ENCODE results near the gene LETM1. TPM values are rescaled to one million over a fixed set of nuclear protein-coding genes. Genes with fewer than 3 reads are reported as not detected.
A peak's percentile ranks its signal among the peaks of the same experiment; 100 is the strongest.

LETM1 gene
- total and polyA plus RNA-seq, 2 of the 13 experiments (the other 11 are each of a cell fraction or from before 2014, with no cell fraction given): 9.7 to 41.6 TPM

DNA sequence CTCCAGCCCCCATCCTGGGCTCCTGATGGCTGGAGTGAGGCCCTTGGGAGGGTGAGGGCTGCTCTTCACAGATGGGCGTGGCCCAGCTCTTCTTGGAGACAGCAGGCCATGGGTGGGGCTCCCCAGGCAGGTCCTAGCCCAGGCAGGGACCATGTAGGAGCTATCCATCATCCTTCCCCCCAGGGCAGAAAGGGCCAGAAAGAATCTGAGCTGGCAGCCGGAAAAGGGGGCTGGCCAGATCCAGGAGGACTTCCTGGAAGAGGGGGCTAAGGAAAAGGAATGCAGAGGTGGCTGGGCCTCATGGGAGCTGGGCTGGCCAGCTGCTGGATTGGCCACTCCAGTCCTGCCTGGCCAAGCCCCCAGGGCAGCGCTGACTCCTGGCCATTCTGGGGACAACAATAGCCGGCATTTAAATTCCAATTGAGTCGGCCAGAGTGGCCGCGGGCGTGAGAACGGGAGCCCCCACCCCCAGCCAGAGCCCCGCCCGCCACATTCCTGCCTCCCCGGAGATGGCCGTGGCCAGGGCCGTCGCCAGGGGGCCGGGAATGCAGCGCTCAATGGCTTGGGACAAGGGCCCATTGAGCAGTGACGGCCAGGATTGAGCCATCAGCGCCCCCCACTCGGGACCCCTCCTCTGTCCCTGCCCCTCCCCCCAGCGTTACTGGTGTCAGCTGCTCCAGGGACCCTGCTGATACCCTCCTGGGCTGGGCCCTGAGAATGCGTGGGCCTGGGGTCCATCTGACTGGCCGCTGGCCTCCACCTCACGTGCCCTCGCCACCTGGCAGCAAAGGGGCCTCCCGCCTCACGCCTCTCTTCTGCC, 77.9 kb downstream of the LETM1 start (continued):
- TF ChIP-seq ZNF678 (CRISPR knock-in tag; IDR thresholded peaks at IDR 0.05): 0 out of 2 replicates have a peak, but pooled peaks have one; percentile 36
- TF ChIP-seq ZNF720 (CRISPR knock-in tag; IDR thresholded peaks at IDR 0.05): no peak
- TF ChIP-seq ZNF841 (CRISPR knock-in tag; IDR thresholded peaks at IDR 0.05; ENCODE audit: borderline replicate concordance): no peak
- no peak for TF ChIP-seq CEBPB (IDR thresholded peaks at IDR 0.05; ENCODE audit: borderline replicate concordance, low read depth, low read length)
- TF ChIP-seq, protein P1, sequence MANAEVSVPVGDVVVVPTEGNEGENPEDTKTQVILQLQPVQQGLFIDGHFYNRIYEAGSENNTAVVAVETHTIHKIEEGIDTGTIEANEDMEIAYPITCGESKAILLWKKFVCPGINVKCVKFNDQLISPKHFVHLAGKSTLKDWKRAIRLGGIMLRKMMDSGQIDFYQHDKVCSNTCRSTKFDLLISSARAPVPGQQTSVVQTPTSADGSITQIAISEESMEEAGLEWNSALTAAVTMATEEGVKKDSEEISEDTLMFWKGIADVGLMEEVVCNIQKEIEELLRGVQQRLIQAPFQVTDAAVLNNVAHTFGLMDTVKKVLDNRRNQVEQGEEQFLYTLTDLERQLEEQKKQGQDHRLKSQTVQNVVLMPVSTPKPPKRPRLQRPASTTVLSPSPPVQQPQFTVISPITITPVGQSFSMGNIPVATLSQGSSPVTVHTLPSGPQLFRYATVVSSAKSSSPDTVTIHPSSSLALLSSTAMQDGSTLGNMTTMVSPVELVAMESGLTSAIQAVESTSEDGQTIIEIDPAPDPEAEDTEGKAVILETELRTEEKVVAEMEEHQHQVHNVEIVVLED (CRISPR knock-in tag; IDR thresholded peaks at IDR 0.05; ENCODE audit: borderline replicate concordance): no peak
- TF ChIP-seq TOE1 (CRISPR knock-in tag; IDR thresholded peaks at IDR 0.05): no peak
- no peak for TF ChIP-seq SMC3 (IDR thresholded peaks at IDR 0.05; ENCODE audit: low read length)
- no peak for TF ChIP-seq SRSF4 (IDR thresholded peaks at IDR 0.05; ENCODE audit: low read depth, low read length, poor library complexity, severe bottlenecking)
- TF ChIP-seq ZNF891 (CRISPR knock-in tag; IDR thresholded peaks at IDR 0.05): no peak
- TF ChIP-seq, protein P2, sequence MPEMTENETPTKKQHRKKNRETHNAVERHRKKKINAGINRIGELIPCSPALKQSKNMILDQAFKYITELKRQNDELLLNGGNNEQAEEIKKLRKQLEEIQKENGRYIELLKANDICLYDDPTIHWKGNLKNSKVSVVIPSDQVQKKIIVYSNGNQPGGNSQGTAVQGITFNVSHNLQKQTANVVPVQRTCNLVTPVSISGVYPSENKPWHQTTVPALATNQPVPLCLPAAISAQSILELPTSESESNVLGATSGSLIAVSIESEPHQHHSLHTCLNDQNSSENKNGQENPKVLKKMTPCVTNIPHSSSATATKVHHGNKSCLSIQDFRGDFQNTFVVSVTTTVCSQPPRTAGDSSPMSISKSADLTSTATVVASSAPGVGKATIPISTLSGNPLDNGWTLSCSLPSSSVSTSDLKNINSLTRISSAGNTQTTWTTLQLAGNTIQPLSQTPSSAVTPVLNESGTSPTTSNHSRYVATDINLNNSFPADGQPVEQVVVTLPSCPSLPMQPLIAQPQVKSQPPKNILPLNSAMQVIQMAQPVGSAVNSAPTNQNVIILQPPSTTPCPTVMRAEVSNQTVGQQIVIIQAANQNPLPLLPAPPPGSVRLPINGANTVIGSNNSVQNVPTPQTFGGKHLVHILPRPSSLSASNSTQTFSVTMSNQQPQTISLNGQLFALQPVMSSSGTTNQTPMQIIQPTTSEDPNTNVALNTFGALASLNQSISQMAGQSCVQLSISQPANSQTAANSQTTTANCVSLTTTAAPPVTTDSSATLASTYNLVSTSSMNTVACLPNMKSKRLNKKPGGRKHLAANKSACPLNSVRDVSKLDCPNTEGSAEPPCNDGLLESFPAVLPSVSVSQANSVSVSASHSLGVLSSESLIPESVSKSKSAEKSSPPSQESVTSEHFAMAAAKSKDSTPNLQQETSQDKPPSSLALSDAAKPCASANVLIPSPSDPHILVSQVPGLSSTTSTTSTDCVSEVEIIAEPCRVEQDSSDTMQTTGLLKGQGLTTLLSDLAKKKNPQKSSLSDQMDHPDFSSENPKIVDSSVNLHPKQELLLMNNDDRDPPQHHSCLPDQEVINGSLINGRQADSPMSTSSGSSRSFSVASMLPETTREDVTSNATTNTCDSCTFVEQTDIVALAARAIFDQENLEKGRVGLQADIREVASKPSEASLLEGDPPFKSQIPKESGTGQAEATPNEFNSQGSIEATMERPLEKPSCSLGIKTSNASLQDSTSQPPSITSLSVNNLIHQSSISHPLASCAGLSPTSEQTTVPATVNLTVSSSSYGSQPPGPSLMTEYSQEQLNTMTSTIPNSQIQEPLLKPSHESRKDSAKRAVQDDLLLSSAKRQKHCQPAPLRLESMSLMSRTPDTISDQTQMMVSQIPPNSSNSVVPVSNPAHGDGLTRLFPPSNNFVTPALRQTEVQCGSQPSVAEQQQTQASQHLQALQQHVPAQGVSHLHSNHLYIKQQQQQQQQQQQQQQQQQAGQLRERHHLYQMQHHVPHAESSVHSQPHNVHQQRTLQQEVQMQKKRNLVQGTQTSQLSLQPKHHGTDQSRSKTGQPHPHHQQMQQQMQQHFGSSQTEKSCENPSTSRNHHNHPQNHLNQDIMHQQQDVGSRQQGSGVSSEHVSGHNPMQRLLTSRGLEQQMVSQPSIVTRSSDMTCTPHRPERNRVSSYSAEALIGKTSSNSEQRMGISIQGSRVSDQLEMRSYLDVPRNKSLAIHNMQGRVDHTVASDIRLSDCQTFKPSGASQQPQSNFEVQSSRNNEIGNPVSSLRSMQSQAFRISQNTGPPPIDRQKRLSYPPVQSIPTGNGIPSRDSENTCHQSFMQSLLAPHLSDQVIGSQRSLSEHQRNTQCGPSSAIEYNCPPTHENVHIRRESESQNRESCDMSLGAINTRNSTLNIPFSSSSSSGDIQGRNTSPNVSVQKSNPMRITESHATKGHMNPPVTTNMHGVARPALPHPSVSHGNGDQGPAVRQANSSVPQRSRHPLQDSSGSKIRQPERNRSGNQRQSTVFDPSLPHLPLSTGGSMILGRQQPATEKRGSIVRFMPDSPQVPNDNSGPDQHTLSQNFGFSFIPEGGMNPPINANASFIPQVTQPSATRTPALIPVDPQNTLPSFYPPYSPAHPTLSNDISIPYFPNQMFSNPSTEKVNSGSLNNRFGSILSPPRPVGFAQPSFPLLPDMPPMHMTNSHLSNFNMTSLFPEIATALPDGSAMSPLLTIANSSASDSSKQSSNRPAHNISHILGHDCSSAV (CRISPR knock-in tag; IDR thresholded peaks at IDR 0.05; ENCODE audit: borderline replicate concordance): no peak
- TF ChIP-seq ZNF24 (IDR thresholded peaks at IDR 0.05): no peak
- no peak; the same call in 1 of the 2 replicates for TF ChIP-seq XBP1 (CRISPR knock-in tag; IDR thresholded peaks at IDR 0.05)
- no peak for TF ChIP-seq PAF1 (CRISPR knock-in tag; IDR thresholded peaks at IDR 0.05)
- TF ChIP-seq, protein P3, sequence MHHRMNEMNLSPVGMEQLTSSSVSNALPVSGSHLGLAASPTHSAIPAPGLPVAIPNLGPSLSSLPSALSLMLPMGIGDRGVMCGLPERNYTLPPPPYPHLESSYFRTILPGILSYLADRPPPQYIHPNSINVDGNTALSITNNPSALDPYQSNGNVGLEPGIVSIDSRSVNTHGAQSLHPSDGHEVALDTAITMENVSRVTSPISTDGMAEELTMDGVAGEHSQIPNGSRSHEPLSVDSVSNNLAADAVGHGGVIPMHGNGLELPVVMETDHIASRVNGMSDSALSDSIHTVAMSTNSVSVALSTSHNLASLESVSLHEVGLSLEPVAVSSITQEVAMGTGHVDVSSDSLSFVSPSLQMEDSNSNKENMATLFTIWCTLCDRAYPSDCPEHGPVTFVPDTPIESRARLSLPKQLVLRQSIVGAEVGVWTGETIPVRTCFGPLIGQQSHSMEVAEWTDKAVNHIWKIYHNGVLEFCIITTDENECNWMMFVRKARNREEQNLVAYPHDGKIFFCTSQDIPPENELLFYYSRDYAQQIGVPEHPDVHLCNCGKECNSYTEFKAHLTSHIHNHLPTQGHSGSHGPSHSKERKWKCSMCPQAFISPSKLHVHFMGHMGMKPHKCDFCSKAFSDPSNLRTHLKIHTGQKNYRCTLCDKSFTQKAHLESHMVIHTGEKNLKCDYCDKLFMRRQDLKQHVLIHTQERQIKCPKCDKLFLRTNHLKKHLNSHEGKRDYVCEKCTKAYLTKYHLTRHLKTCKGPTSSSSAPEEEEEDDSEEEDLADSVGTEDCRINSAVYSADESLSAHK (CRISPR knock-in tag; IDR thresholded peaks at IDR 0.05; ENCODE audit: borderline replicate concordance): no peak
- peak; percentile 41; the same call in 1 of the 2 replicates for TF ChIP-seq FOXC1 (CRISPR knock-in tag; IDR thresholded peaks at IDR 0.05; ENCODE audit: borderline replicate concordance)
- TF ChIP-seq ZFYVE20 (CRISPR knock-in tag; IDR thresholded peaks at IDR 0.05; ENCODE audit: borderline replicate concordance, low read depth): no peak
- TF ChIP-seq TBX3 (IDR thresholded peaks at IDR 0.05; ENCODE audit: borderline replicate concordance): no peak
